ENCODE data around the gene MEIOSIN. TPM values are rescaled to one million over a fixed set of nuclear protein-coding genes. Genes with fewer than 3 reads are reported as not detected.

The MEIOSIN gene
- total RNA-seq, 1 donor from 2014 or later: not detected

GRCh38 chr19:45705710-45706415 is 27.4 kb upstream of the MEIOSIN start:
- Histone ChIP-seq H3K9ac (ENCODE audit: low read depth in 1 of 3, low read length in 3 of 3) (no peak overlapping the region), H3K4me1 (ENCODE audit: control insufficient read depth in 3 of 3, insufficient read depth in 3 of 3, low read length in 3 of 3) (no peaks in the 10 kb centered on the region), H3K27me3 (ENCODE audit: control insufficient read depth in 3 of 3, insufficient read depth in 3 of 3, low read length in 3 of 3) (no peaks in the 10 kb centered on the region), H3K4me3 (ENCODE audit: low read length in 3 of 3) (no peak overlapping the region), H3K9me3 (ENCODE audit: control insufficient read depth in 3 of 3, low read length in 3 of 3) (no peaks in the 10 kb centered on the region), H3K36me3 (ENCODE audit: control insufficient read depth in 3 of 3, insufficient read depth in 3 of 3, low read length in 3 of 3) (peaks cover 4 to 9% (median 8%) of the 10 kb centered on the region in 3 donors), H3K27ac (ENCODE audit: low read depth, low read length) (no peak overlapping the region)

GRCh38 chr19:45710356-45711130 is 22.7 kb upstream of the MEIOSIN start:
- Histone ChIP-seq H3K4me3 (ENCODE audit: low read length in 3 of 3) (no peak overlapping the region), H3K9ac (ENCODE audit: low read depth in 1 of 3, low read length in 3 of 3) (no peak overlapping the region), H3K9me3 (ENCODE audit: control insufficient read depth in 3 of 3, low read length in 3 of 3) (no peaks in the 10 kb centered on the region), H3K4me1 (ENCODE audit: control insufficient read depth in 3 of 3, insufficient read depth in 3 of 3, low read length in 3 of 3) (no peaks in the 10 kb centered on the region), H3K36me3 (ENCODE audit: control insufficient read depth in 3 of 3, insufficient read depth in 3 of 3, low read length in 3 of 3) (peaks cover 3 to 7% (median 5%) of the 10 kb centered on the region in 3 donors), H3K27ac (ENCODE audit: low read depth, low read length) (no peak overlapping the region), H3K27me3 (ENCODE audit: control insufficient read depth in 3 of 3, insufficient read depth in 3 of 3, low read length in 3 of 3) (no peaks in the 10 kb centered on the region)

DNA sequence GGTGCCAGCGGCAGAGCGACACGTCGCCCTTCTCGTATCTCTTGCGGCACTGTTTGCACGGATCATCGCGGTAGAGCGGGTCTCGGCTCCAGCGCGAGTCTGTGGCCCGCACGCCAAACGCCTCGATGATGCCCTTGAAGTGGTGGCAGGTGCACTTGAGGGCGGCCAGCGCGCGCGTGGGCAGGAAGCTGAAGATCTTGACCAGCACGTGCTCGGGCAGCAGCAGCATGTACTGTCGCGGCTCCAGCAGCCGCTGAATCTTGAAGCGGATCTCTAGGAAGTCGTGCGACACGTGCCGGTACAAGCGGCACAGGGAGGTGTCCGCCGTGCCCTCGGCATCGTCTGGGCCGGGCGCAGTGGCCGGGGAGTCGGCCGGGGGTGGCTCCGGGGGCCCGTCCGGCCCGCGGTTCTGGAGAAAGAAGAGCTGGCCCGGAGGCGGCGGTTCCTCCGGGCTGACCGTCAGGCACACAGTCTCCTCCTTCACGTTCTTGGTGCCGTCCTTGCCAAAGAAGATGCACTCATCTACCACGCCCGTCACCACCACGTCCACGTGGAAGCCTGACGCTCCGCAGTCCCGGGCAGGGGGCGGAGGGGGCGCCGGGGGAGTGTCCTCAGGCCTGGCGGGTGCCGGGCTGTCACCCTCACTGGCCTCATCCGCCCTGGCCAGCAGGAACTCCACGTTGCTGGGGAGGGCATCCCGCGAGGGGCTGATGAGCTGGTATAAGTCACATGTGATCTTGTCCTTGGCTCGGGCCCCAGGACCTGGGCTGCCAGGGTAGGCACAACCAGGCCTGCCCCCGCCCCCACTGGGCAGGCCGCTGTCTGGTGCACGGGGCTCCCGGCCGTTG is 21.2 kb upstream of the MEIOSIN start:
- H3K27me3 ChIP-seq (ENCODE audit: control insufficient read depth in 3 of 3, insufficient read depth in 3 of 3, low read length in 3 of 3): no peaks in the 10 kb centered on the region
- H3K27ac ChIP-seq (ENCODE audit: low read depth, low read length): no peak overlapping the region
- peaks cover 3 to 7% (median 5%) of the 10 kb centered on the region in 3 donors for H3K36me3 ChIP-seq (ENCODE audit: control insufficient read depth in 3 of 3, insufficient read depth in 3 of 3, low read length in 3 of 3)
- no peak overlapping the region for H3K9ac ChIP-seq (ENCODE audit: low read depth in 1 of 3, low read length in 3 of 3)
- H3K4me3 ChIP-seq (ENCODE audit: low read length in 3 of 3): no peak overlapping the region
- no peaks in the 10 kb centered on the region for H3K9me3 ChIP-seq (ENCODE audit: control insufficient read depth in 3 of 3, low read length in 3 of 3)
- peaks cover 6 to 11% (median 9%) of the 10 kb centered on the region in 3 donors for H3K4me1 ChIP-seq (ENCODE audit: control insufficient read depth in 3 of 3, insufficient read depth in 3 of 3, low read length in 3 of 3)

GRCh38 chr19:45712699-45713067 is 20.6 kb upstream of the MEIOSIN start:
- Histone ChIP-seq H3K36me3 (ENCODE audit: control insufficient read depth in 3 of 3, insufficient read depth in 3 of 3, low read length in 3 of 3) (peaks cover 3 to 7% (median 5%) of the 10 kb centered on the region in 3 donors), H3K4me3 (ENCODE audit: low read length in 3 of 3) (no peak overlapping the region), H3K9me3 (ENCODE audit: control insufficient read depth in 3 of 3, low read length in 3 of 3) (no peaks in the 10 kb centered on the region), H3K27me3 (ENCODE audit: control insufficient read depth in 3 of 3, insufficient read depth in 3 of 3, low read length in 3 of 3) (no peaks in the 10 kb centered on the region), H3K27ac (ENCODE audit: low read depth, low read length) (no peak overlapping the region), H3K9ac (ENCODE audit: low read depth in 1 of 3, low read length in 3 of 3) (no peak overlapping the region), H3K4me1 (ENCODE audit: control insufficient read depth in 3 of 3, insufficient read depth in 3 of 3, low read length in 3 of 3) (peaks cover 6 to 11% (median 9%) of the 10 kb centered on the region in 3 donors)

DNA sequence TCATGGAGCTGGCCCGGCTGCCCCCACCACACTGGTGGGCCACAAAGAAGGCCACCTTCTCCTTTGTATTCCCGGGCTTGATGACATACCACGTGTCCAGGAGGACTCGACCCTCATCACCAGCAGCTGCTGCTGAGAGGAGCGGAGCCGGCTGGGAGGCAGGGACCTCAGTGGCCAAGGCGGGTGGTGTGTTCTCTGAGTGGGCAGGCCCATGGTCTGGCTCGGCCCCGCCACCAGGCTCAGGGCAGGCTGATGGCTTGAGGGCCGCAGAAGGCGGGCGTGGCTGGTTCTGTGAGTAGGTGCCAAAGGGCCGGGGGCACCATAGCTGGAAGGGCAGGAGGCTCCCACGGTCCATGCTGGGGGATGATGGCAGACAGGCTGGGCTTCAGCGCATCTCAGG is 20.1 kb upstream of the MEIOSIN start:
- H3K9me3 ChIP-seq (ENCODE audit: control insufficient read depth in 3 of 3, low read length in 3 of 3): no peaks in the 10 kb centered on the region
- no peaks in the 10 kb centered on the region for H3K27me3 ChIP-seq (ENCODE audit: control insufficient read depth in 3 of 3, insufficient read depth in 3 of 3, low read length in 3 of 3)
- H3K9ac ChIP-seq (ENCODE audit: low read depth in 1 of 3, low read length in 3 of 3): no peak overlapping the region
- peaks cover 3 to 7% (median 5%) of the 10 kb centered on the region in 3 donors for H3K36me3 ChIP-seq (ENCODE audit: control insufficient read depth in 3 of 3, insufficient read depth in 3 of 3, low read length in 3 of 3)
- H3K4me3 ChIP-seq (ENCODE audit: low read length in 3 of 3): no peak overlapping the region
- H3K27ac ChIP-seq (ENCODE audit: low read depth, low read length): no peak overlapping the region
- H3K4me1 ChIP-seq (ENCODE audit: control insufficient read depth in 3 of 3, insufficient read depth in 3 of 3, low read length in 3 of 3): peaks cover 9 to 15% (median 13%) of the 10 kb centered on the region in 3 donors

- Histone ChIP-seq H3K9me3 (ENCODE audit: control insufficient read depth in 3 of 3, low read length in 3 of 3) (no peaks in the 10 kb centered on the region), H3K27ac (ENCODE audit: low read depth, low read length) (no peak overlapping the region), H3K9ac (ENCODE audit: low read depth in 1 of 3, low read length in 3 of 3) (no peak overlapping the region), H3K4me1 (ENCODE audit: control insufficient read depth in 3 of 3, insufficient read depth in 3 of 3, low read length in 3 of 3) (peaks cover 13 to 19% (median 18%) of the 10 kb centered on the region in 3 donors), H3K27me3 (ENCODE audit: control insufficient read depth in 3 of 3, insufficient read depth in 3 of 3, low read length in 3 of 3) (no peaks in the 10 kb centered on the region), H3K4me3 (ENCODE audit: low read length in 3 of 3) (no peak overlapping the region), H3K36me3 (ENCODE audit: control insufficient read depth in 3 of 3, insufficient read depth in 3 of 3, low read length in 3 of 3) (peaks cover 3 to 7% (median 5%) of the 10 kb centered on the region in 3 donors)
Observed at GRCh38 chr19:45715139-45715538, 18.1 kb upstream of the MEIOSIN start.

DNA sequence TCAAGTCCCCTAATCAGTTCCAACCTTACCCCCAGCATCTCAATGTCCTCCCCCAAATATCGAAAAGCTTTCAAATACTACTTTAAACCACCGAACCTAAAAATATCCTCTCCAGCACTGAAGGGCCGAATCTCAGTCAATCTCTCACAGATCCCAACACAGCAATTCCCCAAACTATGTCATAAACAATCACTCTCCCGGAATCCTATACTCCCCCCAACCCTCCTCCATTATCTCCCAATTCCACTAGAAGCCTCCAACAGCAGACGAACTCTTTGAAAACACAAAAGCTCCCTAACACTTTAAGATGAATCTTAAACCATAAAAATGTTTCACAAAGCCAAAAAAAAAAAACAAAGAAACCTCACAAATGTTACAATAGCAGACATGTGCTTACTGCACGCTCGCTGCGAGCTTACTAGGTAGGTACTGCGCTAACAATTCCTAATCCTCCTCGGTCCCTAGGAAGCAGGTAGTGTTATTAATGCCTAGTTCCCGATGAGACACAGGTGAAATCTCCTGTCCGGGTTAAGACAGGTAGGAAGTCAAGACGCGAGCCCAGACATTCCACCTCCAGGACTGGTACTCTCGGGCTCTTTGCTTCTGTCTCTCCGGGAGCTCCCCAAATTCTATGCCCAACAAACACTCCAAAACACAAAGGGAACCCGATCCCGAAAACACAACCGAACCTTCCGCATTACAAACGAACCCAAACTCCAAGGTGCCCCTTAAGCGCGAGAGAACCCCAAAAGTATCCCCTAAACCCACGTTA is 16.7 kb upstream of the MEIOSIN start:
- H3K4me1 ChIP-seq (ENCODE audit: control insufficient read depth in 3 of 3, insufficient read depth in 3 of 3, low read length in 3 of 3): peaks cover 13 to 19% (median 18%) of the 10 kb centered on the region in 3 donors
- H3K27me3 ChIP-seq (ENCODE audit: control insufficient read depth in 3 of 3, insufficient read depth in 3 of 3, low read length in 3 of 3): no peaks in the 10 kb centered on the region
- H3K27ac ChIP-seq (ENCODE audit: low read depth, low read length): peak overlapping the region; percentile 84
- H3K4me3 ChIP-seq (ENCODE audit: low read length in 3 of 3): peak overlapping the region; percentile 84 to 90 (median 86)
- peaks cover 3 to 5% (median 5%) of the 10 kb centered on the region in 3 donors for H3K36me3 ChIP-seq (ENCODE audit: control insufficient read depth in 3 of 3, insufficient read depth in 3 of 3, low read length in 3 of 3)
- peak overlapping the region; percentile 87 to 97 (median 91) for H3K9ac ChIP-seq (ENCODE audit: low read depth in 1 of 3, low read length in 3 of 3)
- no peaks in the 10 kb centered on the region for H3K9me3 ChIP-seq (ENCODE audit: control insufficient read depth in 3 of 3, low read length in 3 of 3)

GRCh38 chr19:45717131-45717982 is 15.9 kb upstream of the MEIOSIN start:
- H3K9me3 ChIP-seq (ENCODE audit: control insufficient read depth in 3 of 3, low read length in 3 of 3): no peaks in the 10 kb centered on the region
- H3K4me3 ChIP-seq (ENCODE audit: low read length in 3 of 3): peak overlapping the region; percentile 86 to 90 (median 89)
- H3K9ac ChIP-seq (ENCODE audit: low read depth in 1 of 3, low read length in 3 of 3): peak overlapping the region; percentile 87 to 97 (median 91)
- peaks cover 15 to 24% (median 18%) of the 10 kb centered on the region in 3 donors for H3K4me1 ChIP-seq (ENCODE audit: control insufficient read depth in 3 of 3, insufficient read depth in 3 of 3, low read length in 3 of 3)
- H3K27ac ChIP-seq (ENCODE audit: low read depth, low read length): peak overlapping the region; percentile 96
- no peaks in the 10 kb centered on the region for H3K27me3 ChIP-seq (ENCODE audit: control insufficient read depth in 3 of 3, insufficient read depth in 3 of 3, low read length in 3 of 3)
- H3K36me3 ChIP-seq (ENCODE audit: control insufficient read depth in 3 of 3, insufficient read depth in 3 of 3, low read length in 3 of 3): peaks cover 0 to 6% (median 4%) of the 10 kb centered on the region in 3 donors
